Stimulated activated naive CD8-positive, alpha-beta T cell treated with anti-CD3 and anti-CD28 coated beads, Interleukin-15, amount 100 ng/mL, for 72 hours (primary cell): ENCODE results near the gene HECW1.
"Not testable (repeated sequence)": the region's sequence is repeated elsewhere in the genome, so short reads cannot be mapped to it uniquely, and the experiment has no call there.

Source experiments
- ATAC-seq: fragments of 150-1000 bp; cut with Tn5 transposase; 2 replicates; pipeline ENCODE4 v1.10.0; 2021; ENCODE audit warnings: mild to moderate bottlenecking, moderate library complexity
- DNase-seq, 2 donors: peaks; one replicate each; pipeline ENCODE4 v3.0.0; 2021 to 2022
- H3K27ac Mint-ChIP-seq, 2 donors: one replicate each; pipeline ENCODE4 v1.8.0; 2022; ENCODE audit warnings: mild to moderate bottlenecking in 2 of 2, mixed read lengths in 2 of 2, moderate library complexity in 2 of 2
- H3K27me3 Mint-ChIP-seq: one replicate; pipeline ENCODE4 v1.8.0; 2022; ENCODE audit warnings: mixed read lengths
- H3K4me1 Mint-ChIP-seq: one replicate; pipeline ENCODE4 v1.8.0; 2022; ENCODE audit warnings: mild to moderate bottlenecking, mixed read lengths
- H3K4me3 Mint-ChIP-seq, 2 donors: one replicate each; pipeline ENCODE4 v1.8.0; 2022; ENCODE audit warnings: mild to moderate bottlenecking in 2 of 2, mixed read lengths in 2 of 2, moderate library complexity in 1 of 2
- H3K9me3 Mint-ChIP-seq, 2 donors: one replicate each; pipeline ENCODE4 v1.8.0; 2022; ENCODE audit warnings: mixed read lengths in 2 of 2

Gene HECW1

DNA sequence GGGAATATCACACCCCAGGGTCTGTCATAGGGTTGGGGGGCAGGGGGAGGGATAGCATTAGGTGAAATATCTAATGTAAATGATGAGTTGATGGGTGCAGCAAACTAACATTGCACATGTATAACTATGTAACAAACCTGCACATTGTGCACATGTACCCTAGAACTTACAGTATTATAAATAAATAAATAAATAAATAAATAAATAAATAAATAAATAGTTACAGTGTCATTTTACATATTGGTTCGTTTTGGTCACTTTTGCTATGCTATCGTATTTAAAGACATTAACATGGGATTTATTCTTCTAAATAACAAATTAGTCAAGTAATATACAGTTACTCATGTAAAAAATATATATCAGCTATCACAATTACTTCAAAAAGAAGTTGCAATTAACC is 228.7 kb downstream of the HECW1 start:
- Mint-ChIP-seq H3K4me3 (no peak overlapping the region), H3K27ac (no peak overlapping the region), H3K9me3 (no peaks in the 10 kb centered on the region), H3K27me3 (peaks cover 40% of the 10 kb centered on the region), H3K4me1 (no peaks in the 10 kb centered on the region)
- DNase-seq (no peak), ATAC-seq (no peak)

DNA sequence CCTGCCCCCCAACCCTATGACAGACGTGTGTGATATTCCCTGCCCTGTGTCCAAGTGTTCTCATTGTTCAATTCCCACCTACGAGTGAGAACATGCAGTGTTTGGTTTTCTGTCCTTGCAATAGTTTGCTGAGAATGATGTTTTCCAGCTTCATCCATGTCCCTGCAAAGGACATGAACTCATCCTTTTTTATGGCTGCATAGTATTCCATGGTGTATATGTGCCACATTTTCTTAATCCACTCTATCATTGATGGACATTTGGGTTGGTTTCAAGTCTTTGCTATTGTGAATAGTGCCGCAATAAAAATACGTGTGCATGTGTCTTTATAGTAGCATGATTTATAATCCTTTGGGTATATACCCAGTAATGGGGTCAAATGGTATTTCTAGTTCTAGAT is 231.0 kb downstream of the HECW1 start:
- ATAC-seq, H3K27ac Mint-ChIP-seq, H3K4me3 Mint-ChIP-seq, H3K9me3 Mint-ChIP-seq, DNase-seq, H3K4me1 Mint-ChIP-seq: not testable (repeated sequence)
- peaks cover 52% of the 10 kb centered on the region for H3K27me3 Mint-ChIP-seq

DNA sequence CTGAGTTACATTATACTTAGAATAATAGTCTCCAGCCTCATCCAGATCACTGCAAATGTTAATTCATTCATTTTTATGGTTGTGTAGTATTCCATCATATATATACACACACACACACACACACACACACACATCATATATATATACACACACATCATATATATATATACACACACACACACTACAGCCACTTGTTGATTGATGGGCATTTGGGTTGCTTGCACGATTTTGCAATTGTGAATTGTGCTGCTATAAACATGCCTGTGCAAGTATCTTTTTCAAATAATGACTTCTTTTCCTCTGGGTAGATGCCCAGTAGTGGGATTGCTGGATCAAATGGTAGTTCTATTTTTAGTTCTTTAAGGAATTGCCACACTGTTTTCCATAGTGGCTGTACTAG is 233.2 kb downstream of the HECW1 start:
- DNase-seq, H3K4me3 Mint-ChIP-seq, H3K27ac Mint-ChIP-seq, ATAC-seq, H3K4me1 Mint-ChIP-seq: not testable (repeated sequence)
- Mint-ChIP-seq H3K9me3 (peaks cover 13 to 16% of the 10 kb centered on the region in 2 donors), H3K27me3 (peaks cover 59% of the 10 kb centered on the region)

DNA sequence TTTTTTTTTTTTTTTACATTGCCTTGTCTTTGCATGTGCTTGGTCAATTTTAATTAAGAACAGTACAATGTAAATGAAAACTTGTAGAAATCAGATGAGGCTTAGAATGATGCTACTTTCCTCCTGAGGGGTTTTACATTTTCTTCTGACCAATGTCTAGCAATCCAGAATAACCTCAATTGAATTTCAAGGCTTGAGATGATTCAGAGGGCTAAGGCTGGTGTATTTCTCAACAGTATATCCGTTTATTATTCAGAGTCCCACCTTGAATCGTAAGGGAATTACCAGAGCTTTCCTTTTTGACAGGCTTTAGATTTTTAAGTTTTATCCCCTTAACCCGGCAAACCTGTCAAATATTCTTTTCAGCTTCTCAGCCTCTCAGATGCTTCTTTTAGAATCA is 239.2 kb downstream of the HECW1 start:
- peaks cover 28 to 42% of the 10 kb centered on the region in 2 donors for H3K9me3 Mint-ChIP-seq
- no peak overlapping the region for H3K27ac Mint-ChIP-seq
- DNase-seq = no peak
- peaks cover 73% of the 10 kb centered on the region for H3K27me3 Mint-ChIP-seq
- H3K4me1 Mint-ChIP-seq = no peaks in the 10 kb centered on the region
- no peak for ATAC-seq
- no peak overlapping the region for H3K4me3 Mint-ChIP-seq

DNA sequence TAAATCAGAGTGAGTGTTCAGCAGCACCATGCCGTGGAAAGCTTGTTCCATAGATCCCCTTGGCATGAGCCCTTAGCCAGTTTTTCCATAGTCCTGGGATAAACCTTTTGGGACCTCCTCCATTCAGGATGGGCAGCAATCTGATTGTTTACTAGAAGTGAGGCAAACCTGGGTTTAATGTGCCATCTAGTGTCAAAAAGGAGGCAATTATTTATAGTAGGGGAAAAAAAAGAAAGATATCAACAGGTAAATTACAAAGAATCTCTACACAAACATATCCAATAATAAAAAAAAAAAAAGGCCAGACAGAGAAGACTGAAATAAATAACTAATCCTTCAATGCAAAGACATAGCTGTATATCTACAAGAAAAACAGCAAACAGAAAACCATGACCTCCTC is 241.5 kb downstream of the HECW1 start:
- H3K4me3 Mint-ChIP-seq = no peak overlapping the region
- H3K4me1 Mint-ChIP-seq = no peaks in the 10 kb centered on the region
- H3K27ac Mint-ChIP-seq = no peak overlapping the region
- H3K27me3 Mint-ChIP-seq = peaks cover 66% of the 10 kb centered on the region
- no peak for DNase-seq
- no peak for ATAC-seq
- H3K9me3 Mint-ChIP-seq = peaks cover 24 to 42% of the 10 kb centered on the region in 2 donors

DNA sequence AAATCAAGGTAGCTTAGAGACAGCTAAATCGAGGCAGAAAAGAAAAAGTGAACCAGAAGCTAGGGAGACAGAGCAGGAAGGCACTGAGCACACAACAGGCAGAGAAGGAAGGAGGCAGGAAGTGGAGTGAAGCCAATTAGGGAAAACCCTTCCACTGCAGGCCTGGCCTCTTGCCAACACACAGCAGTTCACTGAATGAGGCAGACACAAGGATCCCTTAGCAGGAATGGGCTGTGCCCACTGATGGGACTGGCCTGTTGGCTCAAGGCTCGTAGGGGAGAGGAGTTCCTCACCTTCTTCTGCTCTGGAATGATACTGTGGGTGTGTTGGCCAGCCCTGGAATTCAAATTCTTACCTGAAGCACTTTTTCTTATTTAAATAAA is 250.2 kb downstream of the HECW1 start:
- H3K4me3 Mint-ChIP-seq = no peak overlapping the region
- no peaks in the 10 kb centered on the region for H3K4me1 Mint-ChIP-seq
- DNase-seq (no peak), ATAC-seq (no peak)
- H3K27ac Mint-ChIP-seq = no peak overlapping the region
- no peaks in the 10 kb centered on the region for H3K9me3 Mint-ChIP-seq
- peaks cover 7% of the 10 kb centered on the region for H3K27me3 Mint-ChIP-seq

DNA sequence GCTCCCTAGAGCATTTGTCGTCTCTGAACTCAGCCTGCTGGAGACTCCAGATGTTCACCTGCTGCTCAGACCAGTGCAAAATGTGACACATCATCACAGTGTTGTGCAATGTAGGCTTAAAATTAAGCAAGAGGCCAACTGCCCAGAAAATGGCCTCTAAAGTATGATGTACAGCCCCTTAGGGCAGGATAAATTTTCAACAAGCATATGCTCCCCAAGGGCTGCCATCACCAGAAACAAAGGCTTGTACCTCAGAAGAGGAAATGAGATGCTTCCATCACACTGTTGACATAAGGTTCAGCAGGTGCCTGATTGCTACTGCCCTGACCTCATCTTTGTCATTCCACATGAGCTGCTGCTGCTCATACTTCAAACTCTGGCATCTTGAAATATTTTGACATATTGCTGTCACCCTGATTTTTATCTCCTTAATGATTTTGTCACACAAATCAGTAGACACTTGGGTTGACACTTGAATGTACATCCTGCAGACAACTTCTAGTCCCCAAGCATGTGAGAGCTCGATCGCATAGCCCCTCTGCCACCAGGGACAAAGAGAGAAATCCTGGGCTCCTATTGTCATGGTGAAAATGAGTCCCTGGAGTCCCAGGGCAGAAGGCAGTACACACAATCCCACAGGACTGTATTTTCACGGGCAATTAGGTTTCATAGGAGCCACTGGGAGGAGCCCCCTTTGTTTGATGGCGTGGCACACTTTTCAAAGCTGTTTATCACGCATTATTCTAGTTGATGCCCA is 250.8 kb downstream of the HECW1 start:
- Mint-ChIP-seq H3K9me3 (no peaks in the 10 kb centered on the region), H3K4me3 (no peak overlapping the region), H3K27ac (no peak overlapping the region), H3K4me1 (no peaks in the 10 kb centered on the region), H3K27me3 (peaks cover 13% of the 10 kb centered on the region)
- no peak for ATAC-seq
- no peak for DNase-seq

DNA sequence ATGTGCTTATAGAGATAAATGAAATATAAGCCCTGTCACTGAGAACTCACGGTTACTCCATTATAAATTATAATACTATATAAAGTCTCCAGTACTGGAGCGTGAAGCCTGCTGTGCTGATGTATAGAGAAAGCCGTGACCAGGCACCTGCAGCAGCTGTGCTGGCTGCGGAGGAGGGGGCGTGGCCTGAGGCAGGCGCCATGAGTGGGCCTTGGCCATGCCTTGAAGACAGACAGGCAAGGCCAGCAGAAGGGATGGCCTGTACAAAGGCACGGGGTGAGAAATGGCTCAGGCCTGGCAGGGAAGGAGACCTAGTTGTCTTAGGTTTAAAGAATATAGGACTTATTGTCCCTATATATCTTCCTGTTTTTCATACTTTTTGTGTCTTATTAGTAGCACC is 251.9 kb downstream of the HECW1 start:
- H3K4me3 Mint-ChIP-seq = no peak overlapping the region
- no peak overlapping the region for H3K27ac Mint-ChIP-seq
- ATAC-seq (no peak), DNase-seq (no peak)
- no peaks in the 10 kb centered on the region for H3K4me1 Mint-ChIP-seq
- H3K27me3 Mint-ChIP-seq = peaks cover 13% of the 10 kb centered on the region
- H3K9me3 Mint-ChIP-seq = no peaks in the 10 kb centered on the region

DNA sequence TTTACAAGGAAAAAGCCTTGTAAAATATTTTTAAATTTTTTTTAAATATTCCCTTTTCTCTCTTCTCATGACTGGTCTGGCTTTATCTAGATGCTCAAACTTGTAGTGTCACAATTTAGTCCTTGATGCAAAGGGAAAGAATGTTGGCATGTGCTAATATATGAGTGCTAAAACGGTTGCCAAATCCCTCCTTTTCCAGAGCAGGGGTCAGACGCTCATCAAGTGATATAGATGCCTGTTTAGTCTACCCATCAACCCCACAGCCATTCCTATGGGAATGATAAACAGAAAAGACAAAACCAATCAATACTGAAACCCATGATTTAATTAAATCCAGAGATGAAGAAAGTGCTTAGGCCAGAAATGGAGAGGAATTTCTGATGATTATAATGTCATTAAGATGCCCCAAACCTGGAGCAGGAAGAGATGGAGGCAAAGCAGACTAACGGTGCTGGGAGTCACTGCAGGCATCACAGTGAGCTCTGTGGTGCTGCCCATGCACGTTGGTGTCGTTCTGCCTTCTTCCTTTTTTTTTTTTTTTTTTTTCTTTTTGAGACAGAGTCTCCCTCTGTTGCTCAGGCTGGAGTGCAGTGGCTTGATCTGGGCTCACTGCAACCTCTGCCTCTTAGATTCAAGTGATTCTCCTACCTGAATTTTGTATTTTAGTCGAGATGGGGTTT is 260.4 kb downstream of the HECW1 start:
- peaks cover 0 to 4% of the 10 kb centered on the region in 2 donors for H3K9me3 Mint-ChIP-seq
- H3K27me3 Mint-ChIP-seq = peaks cover 21% of the 10 kb centered on the region
- ATAC-seq = no peak
- H3K4me3 Mint-ChIP-seq = no peak overlapping the region
- H3K4me1 Mint-ChIP-seq = no peaks in the 10 kb centered on the region
- no peak overlapping the region for H3K27ac Mint-ChIP-seq
- DNase-seq = no peak

DNA sequence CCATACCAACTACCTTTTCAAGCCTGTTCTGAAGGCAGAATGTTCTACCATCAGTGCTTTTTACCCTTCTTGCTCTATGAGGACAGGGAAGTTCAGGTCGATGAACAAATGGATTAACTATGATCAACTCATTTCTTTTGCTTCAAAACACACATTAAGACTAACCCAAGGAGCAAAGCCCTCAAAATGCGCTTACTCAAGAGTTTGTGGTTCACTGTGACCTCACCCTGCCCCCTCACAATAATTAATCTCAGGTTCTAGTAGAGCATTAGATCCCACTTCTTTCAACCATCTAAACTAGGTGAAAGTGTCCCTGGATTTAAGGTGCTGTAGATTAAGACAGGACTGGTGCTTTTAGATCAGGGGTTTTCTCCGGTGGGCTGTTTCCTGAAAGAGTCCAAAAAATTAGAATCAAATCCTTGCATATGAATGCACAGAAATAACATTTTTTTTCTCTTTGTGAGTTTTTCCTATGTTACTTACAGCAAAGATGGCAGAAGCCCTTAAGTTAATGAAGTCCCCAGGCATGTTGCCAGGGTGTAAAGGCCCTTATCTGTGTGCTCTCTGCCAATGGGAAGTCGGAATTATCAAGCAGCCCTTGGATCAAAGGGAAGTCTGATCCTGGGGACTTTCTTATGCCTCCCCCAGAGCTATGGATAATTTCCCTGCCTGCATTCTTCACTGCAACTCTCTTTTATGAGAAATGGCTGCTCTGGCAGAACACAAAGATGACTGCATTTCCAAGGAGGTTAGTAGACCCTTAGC is 264.9 kb downstream of the HECW1 start:
- no peaks in the 10 kb centered on the region for H3K4me1 Mint-ChIP-seq
- no peak for DNase-seq
- no peak for ATAC-seq
- no peaks in the 10 kb centered on the region for H3K9me3 Mint-ChIP-seq
- peaks cover 28% of the 10 kb centered on the region for H3K27me3 Mint-ChIP-seq
- H3K27ac Mint-ChIP-seq = no peak overlapping the region
- H3K4me3 Mint-ChIP-seq = no peak overlapping the region

DNA sequence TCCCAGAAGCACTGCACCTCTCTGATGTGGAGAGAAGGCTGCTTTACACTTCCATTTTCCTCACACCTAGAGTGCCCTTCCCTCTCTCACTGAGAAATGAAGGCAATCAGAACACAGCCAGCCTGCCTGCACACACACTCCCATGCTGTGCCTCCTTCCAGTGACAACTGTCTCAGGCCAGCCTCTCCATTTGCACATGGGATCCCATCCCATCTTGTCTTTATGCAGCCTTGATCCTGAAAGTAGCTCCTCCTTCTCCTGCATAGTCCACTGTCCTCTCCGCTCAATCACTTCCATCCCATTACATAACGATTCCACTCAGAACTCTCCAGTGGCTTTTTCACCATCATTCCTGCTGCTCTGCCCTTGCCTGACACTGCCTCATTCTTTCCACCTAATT is 266.8 kb downstream of the HECW1 start:
- peaks cover 14% of the 10 kb centered on the region for H3K27me3 Mint-ChIP-seq
- H3K9me3 Mint-ChIP-seq = no peaks in the 10 kb centered on the region
- no peak overlapping the region for H3K4me3 Mint-ChIP-seq
- ATAC-seq = no peak
- no peak for DNase-seq
- no peaks in the 10 kb centered on the region for H3K4me1 Mint-ChIP-seq
- no peak overlapping the region for H3K27ac Mint-ChIP-seq

DNA sequence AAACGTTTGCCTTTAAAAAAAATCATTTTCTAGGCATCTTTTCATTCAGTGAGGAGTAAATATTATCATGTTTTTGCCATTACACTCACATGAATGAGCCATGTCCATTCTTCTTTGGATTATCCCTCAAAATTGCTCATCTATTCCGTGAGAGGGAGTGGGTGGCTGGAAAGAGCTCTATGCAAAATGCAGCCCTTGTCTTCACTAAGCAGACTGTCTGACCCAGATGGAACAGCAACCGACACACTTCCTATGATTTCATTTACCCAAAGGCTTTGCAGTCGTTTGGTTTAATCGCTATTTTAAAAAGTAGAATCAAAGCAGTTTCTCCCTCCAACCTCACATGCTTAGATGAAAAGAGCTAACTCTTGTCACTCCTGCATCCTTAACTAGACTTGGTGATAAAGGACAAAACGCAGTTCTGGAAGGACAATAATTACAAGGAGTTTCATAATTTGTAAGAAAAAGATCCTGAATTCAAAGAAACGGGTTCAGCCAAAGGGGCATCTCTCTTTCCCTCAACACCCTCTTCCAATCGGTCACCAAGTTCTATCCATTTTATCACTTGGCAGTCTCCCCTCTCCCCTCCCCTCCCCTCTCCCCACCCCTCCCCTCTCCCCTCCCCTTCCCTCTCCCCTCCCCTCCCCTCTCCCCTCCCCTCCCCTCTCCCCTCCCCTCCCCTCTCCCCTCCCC is 272.3 kb downstream of the HECW1 start:
- H3K4me1 Mint-ChIP-seq = peaks cover 17% of the 10 kb centered on the region
- DNase-seq = no peak
- no peak for ATAC-seq
- peaks cover 9 to 12% of the 10 kb centered on the region in 2 donors for H3K9me3 Mint-ChIP-seq
- peaks cover 32% of the 10 kb centered on the region for H3K27me3 Mint-ChIP-seq
- no peak overlapping the region for H3K27ac Mint-ChIP-seq
- no peak overlapping the region for H3K4me3 Mint-ChIP-seq

DNA sequence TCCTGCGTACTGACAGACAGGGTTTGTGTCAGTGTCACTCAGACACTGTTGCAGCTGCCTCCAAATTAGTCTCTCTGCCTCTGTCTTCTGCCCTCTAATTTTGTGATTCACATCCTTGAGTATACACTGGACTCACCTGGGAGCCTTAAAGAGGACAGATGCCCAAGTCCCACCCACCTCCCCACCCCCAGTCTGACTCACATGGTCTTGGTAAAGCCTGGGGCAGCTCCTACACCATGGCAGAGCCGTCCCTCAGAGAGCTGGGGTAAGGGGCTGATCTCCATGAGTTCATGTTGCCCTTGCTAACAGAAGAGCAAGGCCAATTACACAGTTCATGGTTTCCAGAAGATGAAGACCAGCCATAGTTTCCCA is 272.8 kb downstream of the HECW1 start:
- peaks cover 9 to 12% of the 10 kb centered on the region in 2 donors for H3K9me3 Mint-ChIP-seq
- no peak for DNase-seq
- peaks cover 17% of the 10 kb centered on the region for H3K4me1 Mint-ChIP-seq
- H3K27ac Mint-ChIP-seq = no peak overlapping the region
- no peak for ATAC-seq
- no peak overlapping the region for H3K4me3 Mint-ChIP-seq
- peaks cover 29% of the 10 kb centered on the region for H3K27me3 Mint-ChIP-seq

DNA sequence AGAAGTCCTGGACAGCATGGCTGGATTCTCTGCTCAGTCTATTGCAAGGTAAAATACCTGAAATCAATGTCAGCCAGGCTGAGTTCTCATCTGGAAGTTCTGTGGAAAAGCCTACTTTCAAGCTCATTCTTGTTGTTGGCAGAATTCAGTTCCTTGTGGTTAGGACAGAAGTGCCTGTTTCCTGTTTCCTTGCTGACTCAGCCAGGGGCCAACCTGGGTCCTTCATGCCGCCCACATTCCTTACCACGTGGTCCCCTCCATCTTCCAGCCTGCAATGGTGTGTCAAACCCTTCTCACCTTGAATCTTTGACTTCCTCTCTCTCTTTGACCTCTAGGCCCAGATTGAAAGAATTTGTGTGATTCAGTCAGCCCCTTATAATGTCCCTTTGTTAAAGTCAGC is 273.4 kb downstream of the HECW1 start:
- Mint-ChIP-seq H3K9me3 (peaks cover 9 to 12% of the 10 kb centered on the region in 2 donors), H3K27me3 (peaks cover 29% of the 10 kb centered on the region), H3K27ac (peak overlapping the region; percentile 33 to 86), H3K4me3 (no peak overlapping the region), H3K4me1 (peaks cover 17% of the 10 kb centered on the region)
- ATAC-seq (no peak), DNase-seq (no peak)

DNA sequence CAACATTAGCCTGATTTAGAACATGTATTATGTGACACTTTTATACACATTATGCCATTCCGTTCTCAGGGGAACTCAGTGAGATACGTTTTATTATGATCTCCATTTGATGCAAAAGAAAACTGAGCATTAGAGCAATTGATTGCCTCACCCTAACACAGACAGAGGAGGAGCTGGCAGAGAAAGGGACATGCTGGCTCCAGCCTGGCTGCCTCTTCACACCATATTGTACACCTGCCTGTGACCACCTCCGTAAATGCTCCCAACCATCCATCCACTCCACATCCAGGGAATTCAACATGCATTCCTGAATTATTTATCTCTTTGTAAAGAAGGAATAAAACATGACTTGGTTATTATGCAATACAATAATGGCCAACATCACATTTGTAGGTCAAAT is 275.5 kb downstream of the HECW1 start:
- Mint-ChIP-seq H3K27me3 (peaks cover 29% of the 10 kb centered on the region), H3K9me3 (peaks cover 9 to 12% of the 10 kb centered on the region in 2 donors), H3K4me3 (no peak overlapping the region), H3K4me1 (peaks cover 17% of the 10 kb centered on the region), H3K27ac (no peak overlapping the region)
- no peak for ATAC-seq
- no peak for DNase-seq
